Nephron (organoid): ENCODE measurements around the gene NXN.

Experiments
- H3K27ac Mint-ChIP-seq, 3 experiments: 2 replicates each; pipeline ENCODE4 v1.8.0; 2020; ENCODE audit warnings: mixed read lengths in 3 of 3, mild to moderate bottlenecking in 2 of 3, moderate library complexity in 1 of 3
- H3K27me3 Mint-ChIP-seq: 2 replicates; pipeline ENCODE4 v1.8.0; 2021; ENCODE audit warnings: low read depth, mild to moderate bottlenecking, moderate library complexity, mixed read lengths
- H3K36me3 Mint-ChIP-seq: 2 replicates; pipeline ENCODE4 v1.8.0; 2020; ENCODE audit warnings: low read depth, mixed read lengths
- H3K4me1 Mint-ChIP-seq: 2 replicates; pipeline ENCODE4 v1.8.0; 2020; ENCODE audit warnings: mixed read lengths
- H3K4me3 Mint-ChIP-seq, 3 experiments: 2 replicates each; pipeline ENCODE4 v1.8.0; 2020; ENCODE audit warnings: mild to moderate bottlenecking in 3 of 3, mixed read lengths in 3 of 3, moderate library complexity in 2 of 3
- H3K9me3 Mint-ChIP-seq: 2 replicates; pipeline ENCODE4 v1.8.0; 2020; ENCODE audit warnings: mixed read lengths
- TF ChIP-seq, protein P1 (sequence below), 3 experiments: fragments of 200-600 bp; sonication (generic); IDR thresholded peaks; one replicate each; pipeline ENCODE4 v1.5.0; 2021; ENCODE audit warnings: antibody characterized with exemption in 3 of 3; ENCODE audit not compliant: unreplicated experiment in 3 of 3

Gene NXN

GRCh38 chr17:979539-980405, at the start of gene NXN:
Gene NXN (minus strand): TSS chr17:979776.
- peak within 1 kb of the TSS; percentile 63 to 80 (median 75) for H3K27ac Mint-ChIP-seq
- H3K27me3 Mint-ChIP-seq = no peaks in the 10 kb centered on the region
- peak within 1 kb of the TSS; percentile 89 to 96 (median 94) for H3K4me3 Mint-ChIP-seq
- H3K36me3 Mint-ChIP-seq = no peaks in the 10 kb centered on the region
- H3K4me1 Mint-ChIP-seq = peaks cover 39% of the 10 kb centered on the region
- TF ChIP-seq, protein P1, sequence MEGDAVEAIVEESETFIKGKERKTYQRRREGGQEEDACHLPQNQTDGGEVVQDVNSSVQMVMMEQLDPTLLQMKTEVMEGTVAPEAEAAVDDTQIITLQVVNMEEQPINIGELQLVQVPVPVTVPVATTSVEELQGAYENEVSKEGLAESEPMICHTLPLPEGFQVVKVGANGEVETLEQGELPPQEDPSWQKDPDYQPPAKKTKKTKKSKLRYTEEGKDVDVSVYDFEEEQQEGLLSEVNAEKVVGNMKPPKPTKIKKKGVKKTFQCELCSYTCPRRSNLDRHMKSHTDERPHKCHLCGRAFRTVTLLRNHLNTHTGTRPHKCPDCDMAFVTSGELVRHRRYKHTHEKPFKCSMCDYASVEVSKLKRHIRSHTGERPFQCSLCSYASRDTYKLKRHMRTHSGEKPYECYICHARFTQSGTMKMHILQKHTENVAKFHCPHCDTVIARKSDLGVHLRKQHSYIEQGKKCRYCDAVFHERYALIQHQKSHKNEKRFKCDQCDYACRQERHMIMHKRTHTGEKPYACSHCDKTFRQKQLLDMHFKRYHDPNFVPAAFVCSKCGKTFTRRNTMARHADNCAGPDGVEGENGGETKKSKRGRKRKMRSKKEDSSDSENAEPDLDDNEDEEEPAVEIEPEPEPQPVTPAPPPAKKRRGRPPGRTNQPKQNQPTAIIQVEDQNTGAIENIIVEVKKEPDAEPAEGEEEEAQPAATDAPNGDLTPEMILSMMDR (IDR thresholded peaks at IDR 0.05; ENCODE audit: unreplicated experiment in 3 of 3) = peak in 1 of 3 experiments; percentile 20
- H3K9me3 Mint-ChIP-seq = no peaks in the 10 kb centered on the region

- H3K36me3 Mint-ChIP-seq = peaks cover 8% of the 10 kb centered on the region
- no peaks in the 10 kb centered on the region for H3K27me3 Mint-ChIP-seq
Measured at GRCh38 chr17:1027044-1027443, 47.5 kb upstream of the NXN start.

GRCh38 chr17:1026599-1026975, 47.0 kb upstream of the NXN start:
- H3K9me3 Mint-ChIP-seq = no peaks in the 10 kb centered on the region
- H3K27me3 Mint-ChIP-seq = no peaks in the 10 kb centered on the region
- H3K27ac Mint-ChIP-seq = no peak overlapping the region
- no peak overlapping the region for H3K4me3 Mint-ChIP-seq
- peaks cover 23% of the 10 kb centered on the region for H3K4me1 Mint-ChIP-seq
- TF ChIP-seq, protein P1 (IDR thresholded peaks at IDR 0.05; ENCODE audit: unreplicated experiment in 3 of 3) = no peak
- peaks cover 8% of the 10 kb centered on the region for H3K36me3 Mint-ChIP-seq

More at GRCh38 chr17:1027044-1027443, 47.5 kb upstream of the NXN start:
- no peak overlapping the region for H3K4me3 Mint-ChIP-seq
- no peaks in the 10 kb centered on the region for H3K9me3 Mint-ChIP-seq
- TF ChIP-seq, protein P1 (IDR thresholded peaks at IDR 0.05; ENCODE audit: unreplicated experiment in 3 of 3) = no peak
- peaks cover 23% of the 10 kb centered on the region for H3K4me1 Mint-ChIP-seq
- no peak overlapping the region for H3K27ac Mint-ChIP-seq

DNA sequence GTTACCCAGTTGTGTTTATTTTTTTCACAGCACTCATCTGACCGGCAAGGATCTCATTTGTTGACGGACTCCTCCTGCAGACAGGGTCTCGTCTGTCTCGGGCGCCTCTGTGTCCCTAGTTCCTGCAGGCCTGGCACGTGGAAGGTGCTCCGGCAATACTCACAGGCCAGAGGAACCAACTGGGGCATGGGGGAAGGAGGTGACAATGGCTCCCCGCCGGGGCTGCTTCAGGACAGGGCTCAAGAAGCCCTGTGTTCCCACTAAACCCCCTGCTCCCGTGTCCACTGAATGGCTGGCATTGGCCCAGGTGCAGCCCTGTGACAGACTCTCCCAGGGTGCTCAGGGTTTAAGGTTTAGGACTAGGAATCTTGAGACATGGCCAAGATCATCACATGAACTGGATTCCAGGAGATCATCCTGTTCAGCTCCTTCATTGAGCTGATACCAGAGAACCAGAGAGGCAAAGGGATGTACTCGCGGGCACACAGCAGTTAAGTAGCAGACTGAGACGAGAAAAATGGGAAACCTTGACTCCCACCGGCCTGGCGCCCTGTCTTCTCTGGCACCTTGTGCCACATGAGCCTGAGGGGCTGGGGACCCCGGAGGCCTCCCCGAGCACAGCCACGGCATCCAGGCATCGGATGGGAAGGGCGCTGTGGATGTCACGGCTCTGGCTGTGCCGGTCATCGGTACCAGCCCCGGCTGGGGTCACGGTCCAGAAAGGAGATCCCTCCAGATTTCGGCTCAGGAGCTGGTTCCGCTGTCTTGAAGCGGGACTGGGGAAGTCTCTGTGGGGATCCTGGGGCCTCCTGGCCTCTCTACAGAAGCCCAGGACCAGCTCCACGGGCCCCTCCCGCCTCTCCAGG, 46.4 kb upstream of the NXN start:
- Mint-ChIP-seq H3K9me3 (no peaks in the 10 kb centered on the region), H3K27me3 (no peaks in the 10 kb centered on the region), H3K4me3 (no peak overlapping the region), H3K27ac (peak overlapping the region in 2 of 3 experiments; percentile 8 to 65), H3K36me3 (peaks cover 8% of the 10 kb centered on the region), H3K4me1 (peaks cover 23% of the 10 kb centered on the region)
- TF ChIP-seq, protein P1 (IDR thresholded peaks at IDR 0.05; ENCODE audit: unreplicated experiment in 3 of 3) = no peak

DNA sequence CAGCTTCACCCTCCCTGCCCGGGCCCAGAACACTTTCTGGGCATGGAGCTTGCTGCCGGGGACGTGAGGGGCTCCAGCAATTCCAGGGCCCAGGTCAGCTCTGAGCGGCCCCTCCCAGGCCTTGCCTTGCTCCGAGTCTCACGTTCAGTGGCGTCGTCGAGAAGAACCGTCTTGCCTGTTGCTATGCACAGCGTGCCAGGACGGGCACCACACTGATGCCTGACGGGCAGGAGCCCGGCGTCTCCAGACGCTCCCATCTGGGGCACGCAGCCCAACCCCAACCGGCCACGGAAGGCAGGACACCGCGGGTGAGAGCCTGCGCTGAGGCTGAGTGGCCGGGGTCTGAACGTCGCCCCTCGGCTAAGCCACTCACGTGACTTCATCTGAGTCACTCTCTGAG, 44.5 kb upstream of the NXN start:
- Mint-ChIP-seq H3K36me3 (peaks cover 8% of the 10 kb centered on the region), H3K27me3 (no peaks in the 10 kb centered on the region)

More for the DNA sequence above, 44.5 kb upstream of the NXN start:
- Mint-ChIP-seq H3K9me3 (no peaks in the 10 kb centered on the region), H3K27ac (no peak overlapping the region), H3K4me3 (no peak overlapping the region), H3K4me1 (peaks cover 22% of the 10 kb centered on the region)
- TF ChIP-seq, protein P1 (IDR thresholded peaks at IDR 0.05; ENCODE audit: unreplicated experiment in 3 of 3) = no peak
